Measurements from ENCODE around the gene RTN4. TPM values are rescaled to one million over a fixed set of nuclear protein-coding genes. Genes with fewer than 3 reads are reported as not detected.

RTN4 gene
- polyA plus RNA-seq, 1 donor: 796 TPM

- DNase-seq: no peak
Observed at GRCh38 chr2:55035716-55036115, 14.5 kb downstream of the RTN4 start.

DNA sequence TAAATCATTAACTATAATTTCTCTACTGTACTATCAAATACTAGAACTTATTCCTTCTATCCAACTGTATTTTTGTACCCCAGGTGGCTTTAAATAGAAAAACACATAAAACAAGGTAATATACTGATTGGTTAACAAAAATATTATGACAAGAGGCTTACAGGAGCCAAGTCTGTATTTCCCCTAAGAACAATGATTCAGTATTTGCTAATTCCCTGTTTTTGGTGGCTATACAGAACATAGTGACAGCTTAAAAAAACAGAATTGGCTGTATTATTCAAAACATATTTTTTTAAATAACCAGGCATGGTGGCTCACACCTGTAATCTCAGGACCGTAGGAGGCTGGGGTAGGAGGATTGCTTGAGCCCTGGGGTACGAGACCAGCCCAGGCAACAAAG is 16.3 kb downstream of the RTN4 start:
- DNase-seq: no peak

DNA sequence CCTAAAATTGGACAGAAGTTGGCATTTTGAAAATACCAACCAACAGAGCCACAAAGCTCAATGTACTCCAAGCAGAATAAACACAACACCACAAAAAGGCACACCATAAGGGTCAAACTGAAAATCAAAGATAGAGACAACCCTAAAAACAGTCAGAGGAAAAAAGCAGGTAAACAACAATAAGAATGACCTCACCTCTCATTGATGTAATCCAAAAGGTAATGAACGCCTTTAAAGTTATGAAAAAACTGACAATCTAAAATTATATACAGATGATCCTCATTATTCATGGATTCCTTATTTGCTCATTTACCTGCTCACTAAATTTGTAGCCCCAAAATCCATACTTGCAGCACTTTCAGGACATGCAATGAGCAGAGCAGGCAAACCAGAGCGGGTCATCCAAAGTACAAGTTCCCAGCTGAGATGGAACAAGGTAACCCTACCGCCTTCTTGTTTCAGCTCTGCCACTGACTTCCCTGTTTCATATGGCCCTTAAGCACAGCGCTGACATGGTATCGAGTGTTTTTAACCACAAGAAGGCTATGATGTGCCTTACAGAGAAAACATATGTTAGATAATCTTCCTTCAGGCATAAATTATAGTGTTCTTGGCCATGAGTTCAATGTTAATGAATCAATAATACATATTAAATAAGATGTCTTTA is 17.0 kb downstream of the RTN4 start:
- DNase-seq: no peak

- DNase-seq: no peak
Observed at GRCh38 chr2:55031505-55031904, 18.7 kb downstream of the RTN4 start.

DNA sequence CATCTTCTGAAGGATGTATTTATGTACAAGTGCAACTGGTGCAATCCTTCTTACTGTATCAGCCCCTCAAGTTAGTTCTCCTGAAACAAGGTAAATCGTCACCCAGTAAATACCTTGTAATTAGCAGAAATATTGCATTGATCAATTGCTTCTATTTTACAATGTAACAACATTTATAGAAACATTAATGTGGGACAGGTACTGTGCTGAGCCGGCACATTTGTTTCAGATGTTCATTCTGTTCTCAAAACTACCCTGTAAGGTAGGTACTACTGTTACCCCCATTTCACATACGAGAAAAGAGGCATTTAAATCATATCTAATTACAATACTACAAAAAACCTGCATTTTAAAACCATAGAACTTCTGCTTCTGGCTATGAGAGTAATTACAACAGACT is 19.5 kb downstream of the RTN4 start:
- no peak for DNase-seq

DNA sequence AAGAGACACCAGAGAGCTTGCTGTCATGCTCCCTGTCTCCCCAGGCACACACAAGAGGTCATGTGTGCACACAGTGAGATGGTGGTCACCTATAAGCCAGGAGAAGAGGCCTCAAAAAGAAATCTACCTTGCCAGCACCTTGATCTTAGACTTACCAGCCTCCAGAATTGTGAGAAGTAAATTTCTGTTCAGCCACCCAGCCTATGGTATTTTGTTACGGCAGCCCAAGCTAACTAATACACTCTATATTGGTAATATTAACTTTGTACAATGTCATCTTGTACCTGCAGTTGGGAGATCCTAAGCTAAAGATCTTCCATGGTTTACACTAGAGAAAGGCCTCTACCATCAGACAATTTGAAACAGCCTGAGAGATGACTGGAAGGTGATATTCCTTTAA is 21.2 kb downstream of the RTN4 start:
- DNase-seq: no peak

- no peak for DNase-seq
Observed at GRCh38 chr2:55027226-55027625, 23.0 kb downstream of the RTN4 start.

GRCh38 chr2:55026202-55026601 is 24.0 kb downstream of the RTN4 start:
- DNase-seq: no peak

DNA sequence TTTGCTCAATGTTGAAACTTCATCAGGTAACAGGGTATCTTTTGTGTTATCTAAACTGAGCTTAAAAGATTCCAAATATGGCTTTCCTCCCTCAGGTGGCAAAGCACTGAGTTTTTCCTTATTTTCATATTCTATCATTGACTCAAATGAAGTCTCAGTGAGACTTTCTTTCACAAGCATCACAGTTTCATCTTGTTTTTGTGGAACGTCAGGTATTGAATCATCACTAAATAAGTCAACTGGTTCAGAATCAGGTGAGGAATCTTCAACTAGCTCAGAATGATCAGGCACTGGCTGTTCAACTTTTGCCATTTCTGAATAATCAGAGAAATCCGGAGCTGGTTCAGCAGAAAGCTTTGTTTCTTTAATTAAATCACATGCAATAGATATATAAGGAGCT is 24.6 kb downstream of the RTN4 start:
- no peak for DNase-seq

GRCh38 chr2:55025082-55025481 is 25.2 kb downstream of the RTN4 start:
- DNase-seq: no peak

GRCh38 chr2:55022476-55022875 is 27.8 kb downstream of the RTN4 start:
- no peak for DNase-seq

GRCh38 chr2:55019526-55020258 is 30.6 kb downstream of the RTN4 start:
- DNase-seq: no peak

- DNase-seq: no peak
Observed at GRCh38 chr2:55018619-55019018, 31.6 kb downstream of the RTN4 start.

- DNase-seq: no peak
Observed at GRCh38 chr2:55017880-55018279, 32.4 kb downstream of the RTN4 start.

- DNase-seq: no peak
Observed at GRCh38 chr2:55017428-55017827, 32.8 kb downstream of the RTN4 start.

GRCh38 chr2:55014962-55015939 is 35.0 kb downstream of the RTN4 start:
- DNase-seq: no peak

DNA sequence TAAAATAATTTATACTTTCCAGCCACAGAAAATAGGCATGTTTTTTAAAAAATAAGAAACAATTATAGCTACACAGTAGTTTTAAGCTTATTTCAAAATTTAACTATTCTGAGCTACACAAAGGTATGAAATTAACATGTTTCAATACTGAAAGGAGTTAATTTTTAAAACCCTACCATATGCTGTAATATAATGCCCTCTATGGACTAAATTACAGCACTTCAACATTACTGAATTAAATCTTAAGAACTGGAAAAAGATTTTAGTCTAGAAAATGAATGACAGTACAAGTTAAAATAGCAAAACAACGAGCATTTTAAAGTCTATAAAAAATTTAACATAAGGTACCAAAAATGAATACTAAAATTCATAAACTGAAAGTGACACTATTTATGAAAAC is 36.3 kb downstream of the RTN4 start:
- DNase-seq: no peak

DNA sequence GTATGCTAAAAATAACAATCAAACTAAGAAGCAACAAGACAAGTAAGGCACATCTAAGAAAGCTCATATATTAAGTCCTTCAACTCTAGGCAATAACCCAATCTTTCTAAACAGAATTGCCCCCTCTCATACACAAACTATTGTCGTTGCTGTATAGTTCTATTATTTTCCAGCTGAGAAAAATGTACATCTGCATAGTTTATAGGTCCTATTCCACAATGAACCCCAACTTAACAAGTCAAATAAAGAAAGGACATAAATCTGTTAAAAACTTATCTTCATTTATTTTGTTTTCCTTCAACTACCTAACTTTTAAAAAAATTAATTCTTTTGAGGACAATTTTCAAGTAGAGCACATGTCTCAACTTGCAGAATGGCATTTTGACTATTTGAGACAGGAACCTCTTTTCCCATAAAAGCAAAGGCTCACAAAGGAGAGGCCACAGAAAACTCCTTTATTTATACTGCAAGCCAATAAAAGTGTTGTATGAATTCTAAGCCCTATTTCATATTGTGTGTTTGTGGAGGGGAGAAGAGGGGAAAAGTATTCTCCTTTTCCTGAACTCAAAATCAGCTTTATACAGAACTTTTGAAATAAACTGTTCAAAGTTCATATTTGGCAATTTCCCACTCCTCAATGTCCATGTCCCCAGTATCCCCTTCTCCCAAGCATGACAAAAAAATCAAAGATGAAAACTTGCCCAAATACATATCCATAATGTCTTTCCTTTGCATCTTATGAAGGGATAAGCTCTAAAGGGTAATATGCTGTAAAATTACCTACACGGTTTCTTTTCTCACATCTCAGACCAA is 37.4 kb downstream of the RTN4 start:
- no peak for DNase-seq

DNA sequence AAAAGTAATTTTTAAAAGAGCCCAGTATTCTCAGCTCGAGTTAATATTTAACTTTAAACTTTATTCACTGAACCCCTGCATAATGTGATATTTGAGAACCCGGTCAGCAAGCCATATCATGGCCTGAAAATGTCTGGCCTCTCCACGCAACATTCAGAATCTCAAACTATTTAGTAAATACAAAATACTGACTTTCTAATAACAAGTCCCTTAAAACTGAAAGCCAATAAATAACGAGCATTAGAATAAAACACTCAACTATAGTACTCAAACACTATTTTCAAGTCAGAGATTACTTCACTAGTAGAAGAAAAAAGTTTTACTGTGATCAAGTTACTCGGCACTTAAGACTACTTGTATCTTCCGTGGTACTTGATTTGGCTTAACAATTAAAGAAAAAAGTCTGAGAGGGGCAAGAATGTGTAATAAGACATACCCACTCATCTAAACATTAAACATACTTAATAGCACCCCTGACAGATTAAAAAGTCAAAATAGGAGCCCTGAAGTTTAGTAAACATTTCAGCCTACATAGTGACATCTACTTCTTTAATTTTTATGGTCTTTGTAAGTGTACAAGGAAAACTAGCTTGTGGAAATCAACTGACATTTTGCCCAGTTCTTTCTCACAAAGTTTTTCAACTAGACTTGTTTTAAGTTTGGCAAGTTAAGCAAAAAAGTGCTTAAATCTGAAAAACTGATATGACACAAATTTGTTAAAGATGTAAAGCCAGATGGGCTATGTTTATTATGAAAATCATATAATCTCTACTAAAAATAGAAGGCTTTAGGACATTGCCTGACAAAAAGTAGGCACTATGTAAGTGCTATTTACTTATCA is 38.2 kb downstream of the RTN4 start:
- DNase-seq: no peak

DNA sequence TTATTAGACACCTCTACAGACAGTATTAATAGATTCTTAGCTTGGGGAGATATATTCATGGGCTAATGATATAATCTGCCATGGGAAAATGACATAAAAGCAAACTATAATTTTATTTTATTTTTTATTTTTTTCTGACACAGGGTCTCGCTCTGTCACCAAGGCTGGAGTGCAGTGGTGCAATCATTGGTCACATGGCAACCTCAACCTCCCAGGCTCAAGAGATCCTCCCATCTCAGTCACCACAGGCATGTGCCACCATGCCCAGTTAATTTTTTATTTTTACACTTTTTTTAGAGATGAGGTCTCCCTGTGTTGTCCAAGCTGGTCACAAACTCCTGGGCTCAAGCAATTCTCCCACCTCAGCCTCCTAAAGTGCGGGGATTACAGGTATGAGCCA is 39.3 kb downstream of the RTN4 start:
- DNase-seq: no peak

GRCh38 chr2:55010149-55010591 is 40.1 kb downstream of the RTN4 start:
- peak; percentile 58 for DNase-seq

Data from hindlimb muscle (tissue), 1 donor.